GM18870 (cell line): ENCODE measurements around the gene STAT5B.
"Not testable (repeated sequence)": the region's sequence is repeated elsewhere in the genome, so short reads cannot be mapped to it uniquely, and the experiment has no call there.

Source experiments
- ATAC-seq: cut with Tn5 transposase; IDR thresholded peaks from one replicate; pipeline ENCODE4 v1.9.1; 2021; ENCODE audit warnings: moderate library complexity; ENCODE audit not compliant: unreplicated experiment

STAT5B gene

DNA sequence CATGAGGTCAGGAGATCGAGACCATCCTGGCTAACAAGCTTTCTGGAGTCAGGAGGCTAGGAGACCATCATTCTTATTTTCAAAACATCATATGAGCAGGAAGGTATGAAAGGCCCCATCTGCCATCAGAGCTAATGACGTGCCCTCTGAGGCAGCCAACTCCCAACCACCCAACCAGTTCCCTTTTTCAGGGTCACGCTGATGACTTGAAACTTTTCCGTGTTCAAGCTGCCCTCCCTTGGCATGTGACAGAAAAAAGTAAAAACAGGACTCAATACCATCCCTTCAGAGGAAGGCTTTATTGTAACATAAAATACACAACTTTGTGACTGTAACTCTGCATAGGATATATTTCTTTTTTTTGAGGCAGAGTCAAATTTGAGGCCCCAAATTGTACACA, 77.3 kb downstream of the STAT5B start:
- no peak for ATAC-seq

DNA sequence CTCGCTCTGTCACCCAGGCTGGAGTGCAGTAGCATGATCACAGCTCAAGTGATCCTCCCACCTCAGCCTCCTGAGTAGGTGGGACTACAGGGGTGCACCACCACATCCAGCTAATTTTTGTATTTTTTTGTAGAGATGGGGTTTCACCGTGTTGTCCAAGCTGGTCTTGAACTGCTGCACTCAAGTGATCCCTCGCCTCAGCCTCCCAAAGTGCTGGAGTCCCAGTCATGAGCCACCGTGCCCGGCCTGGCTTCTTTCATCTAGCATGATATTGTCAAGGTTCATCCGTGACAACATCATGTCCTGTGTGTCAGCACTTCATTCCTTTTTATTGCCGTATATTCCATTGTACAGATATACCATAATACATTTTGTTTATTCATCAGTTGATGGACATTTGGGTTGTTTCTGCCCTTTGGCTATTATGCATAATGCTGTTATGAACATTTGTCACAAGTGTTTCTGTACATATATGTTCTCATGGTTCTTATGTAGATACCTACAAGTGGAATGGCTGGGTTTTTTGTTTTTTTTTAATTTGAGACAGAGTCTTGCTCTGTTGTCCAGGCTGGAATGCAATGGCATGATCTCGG, 78.5 kb downstream of the STAT5B start:
- no peak for ATAC-seq

DNA sequence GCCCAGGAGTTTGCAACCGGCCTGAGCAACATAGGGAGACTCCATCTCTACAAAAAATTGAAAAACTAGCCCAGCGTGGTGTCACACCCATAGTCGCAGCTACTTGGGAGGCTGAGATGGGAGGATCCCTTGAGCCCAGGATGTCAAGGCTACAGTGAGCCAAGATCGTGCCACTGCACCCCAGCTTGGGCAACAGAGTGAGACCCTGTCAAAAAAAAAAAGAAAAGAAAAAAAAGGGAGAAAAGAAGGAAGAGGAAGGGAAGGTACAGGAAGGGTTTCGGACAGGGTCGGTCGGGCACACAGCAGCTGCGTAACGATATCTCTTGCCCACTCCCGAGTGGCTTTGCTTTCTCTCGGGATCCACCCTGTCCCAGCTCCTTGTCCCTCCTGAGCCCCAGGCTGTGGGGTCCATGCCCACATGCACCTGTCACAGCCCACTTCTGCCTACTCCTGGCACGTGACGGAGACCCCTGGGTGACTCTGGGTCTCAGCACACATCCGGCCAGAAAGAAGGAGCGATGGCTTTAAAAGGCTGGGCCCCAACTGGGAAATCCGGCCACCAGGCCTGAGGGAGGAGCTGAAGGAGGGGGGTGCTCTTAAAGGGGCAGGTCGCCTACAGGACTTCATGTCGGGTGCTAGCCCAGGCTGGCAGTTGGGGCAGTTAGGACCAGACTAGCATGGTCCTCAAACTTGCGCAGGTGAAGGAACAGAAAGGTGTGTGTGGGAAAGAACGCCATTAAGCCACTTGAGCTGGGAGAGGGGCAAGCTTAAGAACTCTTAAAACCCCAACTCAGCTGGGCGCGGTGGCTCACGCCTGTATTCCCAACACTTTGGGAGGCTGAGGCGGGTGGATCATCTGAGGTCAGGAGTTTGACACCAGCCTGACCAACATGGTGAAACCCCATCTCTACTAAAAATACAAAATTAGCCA, 82.0 kb downstream of the STAT5B start, which contains the start of gene GHDC:
Gene GHDC, minus strand, starts transcription at position 526 of the 931 bp plus-strand sequence. CDS start 913 bp downstream, outside the sequence.
- ATAC-seq = peak; percentile 57

DNA sequence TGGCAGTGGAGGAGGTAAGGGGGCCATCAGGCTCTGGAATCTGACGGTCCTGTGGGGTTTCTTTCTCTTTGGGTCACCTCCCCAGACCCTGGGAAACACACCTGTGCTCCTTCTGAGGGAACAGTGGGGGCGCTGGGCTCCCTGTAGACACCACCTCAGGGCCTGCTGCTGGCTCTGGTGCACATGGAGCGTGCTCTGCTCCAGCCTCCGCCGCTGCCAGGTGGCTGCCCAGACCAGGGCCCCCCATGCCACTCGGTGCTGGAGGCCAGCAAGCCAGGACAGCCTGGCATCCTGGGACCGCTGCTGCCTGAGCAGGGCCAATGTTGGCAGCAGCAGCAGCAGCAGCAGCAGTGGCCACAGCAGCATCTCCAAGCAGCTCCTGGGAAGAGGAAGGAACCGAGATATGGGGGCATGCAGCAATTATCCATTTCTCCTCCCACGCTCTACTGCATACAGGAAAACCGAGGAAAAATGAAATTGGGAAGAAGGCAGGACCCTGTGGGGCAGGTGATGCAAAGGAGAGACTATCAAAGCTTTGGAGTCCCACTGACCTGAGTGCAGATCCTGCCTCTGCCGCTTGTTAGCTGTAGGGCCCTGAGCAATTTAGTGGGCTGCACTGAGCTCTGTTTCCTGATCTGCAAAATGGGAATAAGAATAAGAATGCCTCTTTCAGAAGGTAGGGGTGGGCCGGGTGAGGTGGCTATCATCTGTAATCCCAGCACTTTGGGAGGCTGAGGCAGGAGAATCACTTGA, 82.8 kb downstream of the STAT5B start:
- ATAC-seq = no peak

DNA sequence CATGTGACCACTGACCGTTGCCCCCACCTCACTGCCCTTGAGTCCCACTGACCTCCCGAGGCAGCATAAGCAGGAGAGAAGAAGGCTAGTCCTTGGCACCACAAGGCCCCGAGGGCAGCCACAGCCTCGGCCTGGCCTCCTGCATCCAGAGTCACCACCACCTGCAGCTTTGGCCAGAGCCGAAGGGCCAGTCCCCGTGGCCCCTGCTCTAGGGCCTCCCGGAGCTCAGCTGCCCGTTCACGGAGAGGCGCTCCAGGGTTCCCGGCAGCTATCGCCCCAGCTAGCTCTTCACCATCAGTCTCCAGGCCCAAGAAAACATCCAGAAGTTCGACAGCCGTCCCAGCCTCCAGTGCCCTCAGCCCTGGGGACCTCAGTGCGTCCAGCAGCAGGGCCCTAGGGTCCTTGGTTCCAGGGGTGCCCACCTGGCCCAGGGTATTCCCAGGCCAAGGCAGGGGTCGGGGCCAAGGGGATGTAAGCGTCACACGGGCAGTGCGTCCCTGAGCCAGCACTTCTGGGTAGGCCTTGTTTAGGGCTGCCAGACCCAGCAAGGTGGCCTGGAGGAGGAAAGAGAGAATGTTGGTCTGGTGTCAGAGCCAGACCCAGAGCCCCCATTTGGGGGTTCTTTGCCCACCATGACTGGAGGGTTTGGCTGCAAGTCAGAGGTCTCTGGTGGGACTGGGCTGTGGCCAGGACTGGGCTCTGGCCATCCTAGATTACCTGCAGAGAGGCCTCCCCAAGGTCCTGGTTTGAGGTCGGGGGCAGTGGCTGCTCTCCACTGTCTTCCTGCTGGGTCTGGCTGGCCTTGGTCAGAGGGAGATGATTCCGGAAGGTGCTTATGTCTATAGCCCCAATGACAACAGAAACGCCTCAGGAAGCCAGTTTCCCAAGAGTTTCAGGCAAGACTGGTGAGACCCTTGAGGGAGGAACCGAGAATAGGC, 83.7 kb downstream of the STAT5B start:
- ATAC-seq = no peak

DNA sequence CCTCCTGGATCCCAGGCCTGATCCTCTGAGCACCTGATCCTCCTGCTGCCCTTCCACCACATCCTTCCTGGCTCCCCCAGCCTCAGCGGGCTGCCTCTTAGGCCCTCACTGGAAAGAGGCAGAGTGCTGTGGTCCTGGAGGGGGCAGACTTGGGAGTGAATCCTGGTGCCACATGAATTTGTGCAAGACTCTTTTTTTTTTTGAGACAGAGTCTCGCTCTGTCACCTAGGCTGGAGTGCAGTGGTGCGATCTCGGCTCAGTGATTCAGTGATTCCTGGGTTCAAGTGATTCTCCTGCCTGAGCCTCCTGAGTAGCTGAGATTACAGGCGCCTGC, 84.9 kb downstream of the STAT5B start:
- ATAC-seq = no peak

DNA sequence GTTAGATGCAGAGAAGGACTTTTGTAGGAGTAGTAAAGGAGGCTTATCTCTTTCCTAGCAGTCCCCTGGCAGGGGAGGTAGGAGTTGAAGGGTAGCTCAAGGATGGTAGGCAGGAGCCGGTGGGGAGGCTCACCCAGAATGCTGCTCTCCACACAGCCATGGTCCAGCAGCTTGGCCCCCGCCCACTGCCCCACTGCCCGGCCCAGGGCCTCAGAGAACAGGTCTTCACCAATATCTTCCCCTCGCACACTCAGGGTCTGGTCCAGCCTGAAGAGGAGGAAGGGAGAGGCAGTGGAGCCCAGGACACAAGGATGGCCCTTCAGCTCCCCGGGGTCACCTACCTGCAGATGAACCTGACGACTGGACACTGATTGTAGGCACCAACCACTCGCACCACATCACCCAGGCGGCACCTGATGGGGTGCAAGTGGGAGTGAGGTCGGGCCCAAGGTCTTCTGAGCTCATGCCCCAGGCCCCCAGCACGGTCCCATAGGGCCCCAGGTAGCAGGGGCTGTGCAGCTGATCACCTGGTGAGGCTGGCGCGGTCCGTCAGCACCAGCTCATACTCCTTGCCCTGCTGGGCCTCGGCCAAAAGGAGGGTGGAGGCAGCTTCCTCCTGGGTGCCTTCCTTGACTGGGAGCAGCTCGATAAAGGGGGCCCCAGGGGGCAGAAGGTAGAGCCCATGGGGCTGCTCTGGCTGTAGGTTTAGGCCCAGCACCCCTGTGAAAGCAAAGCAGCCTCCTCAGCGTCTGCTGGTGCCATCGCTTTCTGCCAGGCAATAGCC, 85.5 kb downstream of the STAT5B start:
- ATAC-seq = no peak

DNA sequence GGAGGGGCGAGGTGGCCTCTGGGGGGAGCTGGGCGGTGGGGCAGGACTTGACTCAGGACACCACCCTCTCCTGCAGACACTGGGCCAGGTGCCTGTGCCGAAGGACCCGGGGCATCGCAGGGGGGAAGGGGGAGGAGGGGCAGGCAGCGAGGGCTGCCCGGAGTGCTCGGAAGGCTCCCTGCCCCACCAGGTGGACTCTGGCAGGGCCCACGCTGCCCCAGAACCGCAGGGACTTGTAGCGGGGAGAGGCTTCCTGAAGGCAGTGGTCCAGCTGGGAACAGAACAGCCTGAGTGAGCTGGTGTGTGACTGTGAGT, 86.6 kb downstream of the STAT5B start:
- ATAC-seq = no peak

DNA sequence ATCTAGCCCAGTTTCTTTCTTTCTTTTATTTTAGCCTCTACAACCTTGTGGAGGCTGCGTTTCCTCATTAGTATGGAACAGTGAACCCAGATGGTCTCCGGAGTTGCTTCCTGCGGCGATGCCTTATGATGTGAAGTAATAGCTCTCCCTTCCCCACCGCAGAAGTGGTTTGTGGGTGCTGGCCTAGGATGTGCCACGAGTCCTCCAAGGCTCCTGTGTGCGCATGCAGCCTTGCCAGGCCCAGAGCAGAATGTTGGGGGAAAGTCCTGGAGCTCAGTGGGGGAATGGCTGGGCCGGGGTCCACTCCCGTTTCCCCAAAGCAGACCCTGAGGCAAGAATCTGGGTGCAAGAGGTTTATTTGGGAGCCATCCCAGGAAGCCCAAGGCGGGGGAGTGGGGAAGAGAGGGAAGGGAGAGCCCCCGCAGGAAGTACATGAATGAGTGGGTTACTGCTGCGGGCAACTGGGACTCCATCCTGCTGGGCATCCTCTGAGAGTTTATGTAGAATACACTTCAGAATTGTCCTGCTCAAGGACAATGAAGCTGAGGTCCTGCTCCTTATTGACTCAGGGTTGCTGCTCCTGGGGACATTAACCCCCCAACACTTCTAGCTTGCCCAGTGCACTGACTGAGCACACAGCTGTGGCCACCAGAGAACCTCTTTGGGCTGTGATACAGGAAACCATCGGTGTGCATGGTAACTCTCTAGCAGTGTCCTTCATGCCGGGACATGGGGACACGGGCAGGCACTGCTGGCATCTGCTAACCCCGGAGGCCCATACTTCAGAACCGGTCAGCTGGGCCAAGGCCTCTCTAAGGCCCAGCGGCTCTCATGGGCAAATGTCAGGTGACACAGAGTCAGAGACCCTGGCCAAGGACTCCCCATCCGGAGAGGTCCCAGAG, 87.2 kb downstream of the STAT5B start:
- no peak for ATAC-seq

DNA sequence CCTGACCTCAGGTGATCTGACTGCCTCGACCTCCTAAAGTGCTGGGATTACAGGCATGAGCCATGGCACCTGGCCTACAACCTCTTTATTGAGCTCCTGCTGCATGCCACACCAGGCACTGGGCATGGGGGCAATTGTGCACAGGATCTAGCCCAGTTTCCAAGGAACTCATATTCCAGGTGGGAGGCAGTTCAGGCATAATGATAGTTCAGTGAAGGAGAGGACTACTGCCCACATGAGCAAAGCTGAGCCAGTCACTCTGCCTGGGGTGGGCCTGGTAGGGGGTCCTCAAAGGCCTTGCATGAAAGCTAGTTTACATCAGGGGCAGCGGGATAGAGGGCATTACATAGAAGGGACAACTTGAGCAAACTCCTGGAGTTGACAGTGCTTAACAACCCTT, 88.4 kb downstream of the STAT5B start:
- ATAC-seq = no peak

DNA sequence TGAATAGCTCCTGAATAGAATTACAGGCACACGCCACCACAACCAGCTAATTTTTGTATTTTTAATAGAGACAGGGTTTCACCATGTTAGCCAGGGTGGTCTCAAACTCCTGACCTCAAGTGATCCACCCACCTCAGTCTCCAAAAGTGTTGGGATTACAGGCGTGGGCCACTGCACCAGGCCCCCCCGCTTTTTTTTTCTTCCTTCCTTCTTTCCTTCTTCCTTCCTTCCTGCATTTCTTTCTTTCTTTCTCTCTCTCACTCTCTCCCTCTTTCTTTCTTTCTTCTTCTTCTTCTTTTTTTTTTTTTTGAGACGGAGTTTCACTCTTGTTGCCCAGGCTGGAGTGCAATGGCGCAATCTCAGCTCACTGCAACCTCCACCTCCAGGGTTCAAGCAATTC, 90.0 kb downstream of the STAT5B start:
- not testable (repeated sequence) for ATAC-seq

DNA sequence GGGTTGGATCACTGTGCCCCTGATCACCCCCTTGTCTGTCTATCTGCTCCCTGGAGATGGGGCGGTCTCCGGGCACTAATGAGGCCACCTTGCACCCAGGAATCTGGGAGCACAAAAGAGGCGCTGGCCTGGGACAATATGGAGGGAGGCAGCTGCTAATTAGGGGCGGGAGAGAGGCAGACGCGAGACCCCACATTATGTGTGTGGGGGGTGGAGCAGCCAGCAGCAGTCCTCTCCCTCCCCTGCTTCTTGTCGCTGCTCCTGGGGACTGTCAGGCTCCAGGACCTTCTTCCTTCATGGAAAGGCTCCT, 90.6 kb downstream of the STAT5B start:
- ATAC-seq = no peak

DNA sequence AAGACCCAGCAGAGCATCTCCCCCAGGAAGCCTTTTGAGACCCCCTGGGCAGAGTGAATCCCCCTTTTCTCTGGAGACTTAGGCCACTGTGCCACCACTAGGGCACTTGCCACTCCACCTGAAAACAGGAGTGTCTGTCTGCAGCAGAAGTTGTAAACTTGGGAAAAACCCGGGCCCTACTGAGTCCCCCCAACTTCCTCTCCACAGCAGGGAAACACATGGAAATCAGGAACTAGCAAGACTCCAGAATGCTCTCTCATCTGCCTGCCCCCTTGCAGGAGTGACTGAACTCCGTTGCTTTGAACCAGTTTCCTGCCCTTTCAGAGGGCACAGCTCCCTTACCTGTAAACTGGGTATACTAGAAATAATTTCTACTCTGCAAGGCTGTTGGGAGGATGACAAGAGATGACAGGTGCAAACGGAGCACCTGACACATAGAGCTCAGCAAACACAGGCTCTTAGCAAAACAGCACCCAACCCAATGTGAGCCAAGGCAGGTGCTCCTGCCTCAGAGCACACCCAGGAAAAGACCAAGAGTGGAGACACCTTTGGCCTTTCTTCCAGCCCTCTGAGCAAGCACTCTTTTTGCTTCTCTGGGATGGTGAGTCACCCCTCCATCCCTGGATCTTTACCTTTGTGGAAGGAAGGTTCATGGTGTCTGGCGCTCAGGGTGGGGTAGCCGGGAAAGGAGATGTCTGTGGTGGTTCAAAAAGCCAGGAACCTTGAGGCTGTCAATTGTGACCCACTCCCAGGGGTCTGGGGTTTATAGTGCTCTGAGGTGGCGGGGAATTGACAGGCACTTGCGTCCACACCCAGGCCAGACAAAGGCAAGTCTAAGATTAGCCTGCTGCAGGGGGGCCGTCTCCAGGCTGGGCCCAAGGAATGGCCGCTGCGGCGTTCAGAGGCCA, 91.2 kb downstream of the STAT5B start, which contains the start of gene HCRT:
Gene HCRT, minus strand, starts transcription at position 740 of the 908 bp plus-strand sequence. Its CDS starts 87 bp downstream, at position 653.
- no peak for ATAC-seq

DNA sequence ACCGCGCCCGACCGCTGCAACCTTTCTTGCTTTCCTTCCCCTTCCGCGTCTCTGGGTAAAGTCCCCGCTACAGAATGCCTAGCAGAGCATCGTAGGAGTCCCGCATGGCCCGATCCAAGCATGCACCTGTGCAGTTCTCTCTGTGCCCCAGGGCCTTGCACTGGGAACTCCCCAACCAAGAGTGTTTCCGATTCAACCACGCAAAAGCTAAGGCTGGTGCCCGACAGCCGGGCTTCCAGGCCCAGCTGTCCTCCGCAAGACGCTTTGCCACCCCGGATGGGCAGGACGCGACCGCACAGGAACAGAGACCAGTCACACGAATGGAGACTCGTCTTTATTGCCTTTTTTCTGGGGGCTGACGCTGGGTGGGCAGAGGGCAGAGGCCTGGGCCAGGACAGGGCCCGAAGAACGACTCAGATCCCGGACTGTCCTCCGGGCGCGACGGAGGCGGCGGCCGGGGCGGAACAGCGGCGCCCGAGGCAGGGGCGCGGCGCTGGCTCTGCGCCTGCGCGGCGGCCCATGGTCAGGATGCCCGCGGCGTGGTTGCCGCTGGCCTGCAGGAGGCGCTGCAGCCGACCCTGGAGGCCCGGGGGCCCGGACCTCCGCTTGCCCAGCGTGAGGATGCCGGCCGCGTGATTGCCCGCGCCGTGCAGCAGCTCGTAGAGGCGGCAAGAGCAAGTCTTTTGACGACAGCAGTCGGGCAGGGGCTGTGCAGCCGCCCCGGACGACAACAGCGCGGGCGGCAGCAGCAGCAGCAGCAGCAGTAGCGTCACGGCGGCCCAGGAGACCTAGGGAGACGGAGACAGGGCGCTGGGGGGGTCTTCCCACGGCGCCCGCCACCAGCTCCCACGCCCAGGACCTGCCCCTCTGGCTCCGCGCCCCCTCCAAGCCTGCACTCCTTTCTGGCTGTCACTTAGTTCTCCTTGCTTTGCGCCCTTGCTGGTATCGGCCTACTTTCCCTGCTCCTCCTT, 92.2 kb downstream of the STAT5B start:
- ATAC-seq = peak; percentile 45

DNA sequence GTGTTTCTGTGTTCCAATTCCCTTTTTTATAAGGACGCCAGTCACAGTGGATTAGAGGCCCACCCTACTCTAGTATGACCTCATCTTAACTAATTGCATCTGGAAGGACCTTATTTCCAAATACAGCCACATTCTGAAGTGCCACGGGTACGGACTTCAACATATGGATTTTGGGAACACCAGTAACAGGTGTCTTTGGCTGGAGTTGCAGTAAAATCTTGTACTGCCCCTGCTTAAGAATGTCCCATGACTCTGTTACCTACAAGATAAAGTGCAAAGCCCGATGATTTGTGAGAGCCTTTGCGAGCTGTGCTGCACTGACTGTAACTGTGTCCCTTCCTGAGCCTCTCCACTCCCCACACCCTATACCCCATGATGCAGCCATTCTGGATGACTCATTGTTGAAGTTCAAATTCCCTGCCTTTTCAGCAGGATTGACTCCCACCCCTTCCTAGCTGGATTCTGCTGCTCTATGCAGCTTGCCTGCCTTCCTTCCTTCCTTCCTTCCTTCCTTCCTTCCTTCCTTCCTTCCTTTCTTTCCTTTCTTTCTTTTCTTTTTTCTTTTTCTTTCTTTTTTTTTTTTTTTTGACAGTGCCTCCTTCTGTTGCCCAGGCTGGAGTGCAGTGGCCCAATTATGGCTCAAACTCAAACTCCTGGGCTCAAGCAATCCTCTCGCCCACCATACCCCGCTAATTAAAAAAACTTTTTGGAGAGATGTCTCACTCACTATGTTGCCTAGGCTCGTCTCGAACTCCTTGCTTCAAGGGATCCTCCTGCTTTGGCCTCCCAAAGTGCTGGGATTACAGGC, 93.1 kb downstream of the STAT5B start:
- no peak for ATAC-seq

DNA sequence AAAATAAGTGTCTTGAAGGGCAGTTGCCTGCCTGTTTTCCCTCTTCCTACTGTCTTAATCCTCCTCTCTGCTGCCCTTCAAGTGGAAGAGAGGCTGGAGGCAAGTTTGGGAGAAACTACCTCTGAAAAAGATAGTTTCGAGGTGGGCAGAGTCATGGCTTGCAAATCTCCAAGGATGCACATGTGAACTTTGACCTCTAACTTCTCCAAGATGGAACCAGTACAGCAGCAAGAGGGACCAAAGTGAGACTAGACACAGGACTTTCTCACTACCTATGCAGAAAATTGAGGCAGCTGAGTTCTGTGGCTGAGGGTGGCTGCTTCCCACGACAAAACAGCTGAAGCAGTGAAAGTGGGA, 94.4 kb downstream of the STAT5B start:
- no peak for ATAC-seq
